Panc1 (cell line): ENCODE results near the gene SPATA20. TPM values are rescaled to one million over a fixed set of nuclear protein-coding genes. Genes with fewer than 3 reads are reported as not detected.

ENCODE experiments used
- ATAC-seq: fragments of 200-7000 bp; cut with Tn5 transposase; 2 replicates; pipeline ENCODE4 v1.9.1; 2020; ENCODE audit warnings: mild to moderate bottlenecking, moderate library complexity
- BruUV-seq: library from RNA; stranded (reverse); fragments of 400-500 nt; replicated peaks from 2 replicates; lab custom pipeline; 2021; lab: Mats Ljungman, UMichigan
- CTCF ChIA-PET: fragments of 300-600 bp; sonication (Branson Sonifier 250); formaldehyde crosslinking; loops from one replicate; lab custom pipeline; 2022; ENCODE audit warnings: antibody characterized with exemption; lab: Charles Lee
- POLR2A ChIA-PET: fragments of 300-600 bp; sonication (Branson Sonifier 250); formaldehyde crosslinking; loops from one replicate; lab custom pipeline; 2022; ENCODE audit warnings: antibody characterized with exemption; lab: Charles Lee
- DNase-seq: peaks from one replicate; pipeline ENCODE4 v3.0.0-alpha.2; 2010; ENCODE audit warnings: low read depth, low spot score
- H3K27ac ChIP-seq: 2 replicates; pipeline ENCODE4 v1.5.1; 2011; ENCODE audit warnings: mild to moderate bottlenecking, low read length, inconsistent platforms
- H3K27me3 ChIP-seq: fragments of 200-500 bp; sonication (Bioruptor generic); 2 replicates; pipeline ENCODE4 v1.6.0; 2014; ENCODE audit warnings: low read length, inconsistent platforms; ENCODE audit not compliant: control insufficient read depth, insufficient read depth
- H3K36me3 ChIP-seq: fragments of 200-500 bp; sonication (Bioruptor generic); 2 replicates; pipeline ENCODE4 v1.5.1; 2014; ENCODE audit warnings: inconsistent platforms, mild to moderate bottlenecking, low read length, moderate library complexity; ENCODE audit not compliant: control insufficient read depth, insufficient read depth
- H3K4me1 ChIP-seq: 2 replicates; pipeline ENCODE4 v1.5.1; 2011; ENCODE audit warnings: inconsistent platforms, mild to moderate bottlenecking, low read length, moderate library complexity; ENCODE audit not compliant: control insufficient read depth, insufficient read depth
- H3K4me3 ChIP-seq, 2 experiments: 2 replicates each; pipeline ENCODE4 v1.5.1; 2011 to 2012; ENCODE audit warnings: low read depth in 2 of 2, low read length in 2 of 2, mild to moderate bottlenecking in 2 of 2, inconsistent platforms in 1 of 2, moderate library complexity in 1 of 2
- H3K9me3 ChIP-seq: fragments of 200-500 bp; sonication (Bioruptor generic); 2 replicates; pipeline ENCODE4 v1.5.1; 2014; ENCODE audit warnings: low read depth, mild to moderate bottlenecking, inconsistent platforms, low read length, moderate library complexity; ENCODE audit not compliant: control insufficient read depth, insufficient read depth
- CTCF ChIP-seq: fragments of 450-650 bp; IDR thresholded peaks from 2 replicates; pipeline ENCODE4 v1.5.1; 2017; ENCODE audit warnings: mild to moderate bottlenecking
- POLR2AphosphoS5 ChIP-seq: IDR thresholded peaks from 2 replicates; pipeline ENCODE4 v1.6.1; 2012; ENCODE audit warnings: mild to moderate bottlenecking, low read depth, low read length, moderate library complexity
- REST ChIP-seq, 2 experiments: IDR thresholded peaks; 2 replicates each; pipeline ENCODE4 v1.6.1; 2011 to 2012; ENCODE audit warnings: low read depth in 2 of 2, control low read depth in 1 of 2, low read length in 1 of 2, mild to moderate bottlenecking in 1 of 2, moderate library complexity in 1 of 2; ENCODE audit not compliant: insufficient read depth in 1 of 2
- SIN3A ChIP-seq: IDR thresholded peaks from 2 replicates; pipeline ENCODE4 v1.6.1; 2012; ENCODE audit warnings: low read depth, mild to moderate bottlenecking, low read length, moderate library complexity, borderline replicate concordance; ENCODE audit not compliant: insufficient read depth
- TCF7L2 ChIP-seq: IDR thresholded peaks from 2 replicates; pipeline ENCODE4 v1.6.1; 2011; ENCODE audit warnings: mild to moderate bottlenecking, low read depth, low read length, inconsistent platforms
- in situ Hi-C: cut with HindIII; loops from 2 replicates; pipeline ENCODE4 v1.10.0; 2016; ENCODE audit warnings: low sequenced_read_pairs, low pct_unique_long_range_greater_than_20kb
- intact Hi-C: fragments of 100-400 bp; cut with micrococcal nuclease; formaldehyde crosslinking; loops from one replicate; pipeline ENCODE4 v1.10.0; 2022; ENCODE audit not compliant: unreplicated experiment
- total RNA-seq: library from RNA; stranded (reverse); gene quantifications from one replicate; pipeline ENCODE4 v1.2.1, GENCODE V29; 2021; ENCODE audit not compliant: unreplicated experiment

Gene SPATA20
- total RNA-seq, 1 experiment from 2014 or later = 82.2 TPM

GRCh38 chr17:50499270-50499669 lies 47.7 kb upstream of the SPATA20 start:
- Histone ChIP-seq H3K4me3 (no peak overlapping the region), H3K27me3 (no peaks in the 10 kb centered on the region), H3K36me3 (no peaks in the 10 kb centered on the region), H3K27ac (no peak overlapping the region), H3K9me3 (no peaks in the 10 kb centered on the region), H3K4me1 (no peaks in the 10 kb centered on the region)
- no TSS peak for BruUV-seq
- ATAC-seq = no peak
- intact Hi-C loops (no loop called here), in situ Hi-C loops (no loop called here)
- TF ChIP-seq TCF7L2 = no peak
- no peak for TF ChIP-seq CTCF
- no peak for TF ChIP-seq POLR2AphosphoS5
- TF ChIP-seq REST (IDR thresholded peaks at IDR 0.05; ENCODE audit: insufficient read depth in 1 of 2, low read depth in 2 of 2, low read length in 1 of 2) = no peak
- no peak for TF ChIP-seq SIN3A
- ChIA-PET POLR2A (no interaction called here), CTCF (no interaction called here)
- no peak for DNase-seq

- in situ Hi-C loops (no loop called here), intact Hi-C loops (no loop called here)
- DNase-seq (no peak), ATAC-seq (no peak)
- H3K27ac ChIP-seq = no peak overlapping the region
- TF ChIP-seq REST (IDR thresholded peaks at IDR 0.05; ENCODE audit: insufficient read depth in 1 of 2, low read depth in 2 of 2, low read length in 1 of 2) (no peak), TCF7L2 (no peak), SIN3A (no peak), POLR2AphosphoS5 (no peak), CTCF (no peak)
- POLR2A ChIA-PET = no interaction called here
- no peaks in the 10 kb centered on the region for H3K4me1 ChIP-seq
- CTCF ChIA-PET = no interaction called here
- H3K36me3 ChIP-seq = no peaks in the 10 kb centered on the region
- H3K4me3 ChIP-seq = no peak overlapping the region
- H3K9me3 ChIP-seq = no peaks in the 10 kb centered on the region
- no peaks in the 10 kb centered on the region for H3K27me3 ChIP-seq
- no TSS peak for BruUV-seq
These were observed 47.3 kb upstream of the SPATA20 start for GRCh38 chr17:50499721-50500120.
